ENCODE measurements around the gene ABLIM2. TPM values are rescaled to one million over a fixed set of nuclear protein-coding genes. Genes with fewer than 3 reads are reported as not detected.

The ABLIM2 gene
- total RNA-seq, 1 experiment from 2014 or later = 1.0 TPM

DNA sequence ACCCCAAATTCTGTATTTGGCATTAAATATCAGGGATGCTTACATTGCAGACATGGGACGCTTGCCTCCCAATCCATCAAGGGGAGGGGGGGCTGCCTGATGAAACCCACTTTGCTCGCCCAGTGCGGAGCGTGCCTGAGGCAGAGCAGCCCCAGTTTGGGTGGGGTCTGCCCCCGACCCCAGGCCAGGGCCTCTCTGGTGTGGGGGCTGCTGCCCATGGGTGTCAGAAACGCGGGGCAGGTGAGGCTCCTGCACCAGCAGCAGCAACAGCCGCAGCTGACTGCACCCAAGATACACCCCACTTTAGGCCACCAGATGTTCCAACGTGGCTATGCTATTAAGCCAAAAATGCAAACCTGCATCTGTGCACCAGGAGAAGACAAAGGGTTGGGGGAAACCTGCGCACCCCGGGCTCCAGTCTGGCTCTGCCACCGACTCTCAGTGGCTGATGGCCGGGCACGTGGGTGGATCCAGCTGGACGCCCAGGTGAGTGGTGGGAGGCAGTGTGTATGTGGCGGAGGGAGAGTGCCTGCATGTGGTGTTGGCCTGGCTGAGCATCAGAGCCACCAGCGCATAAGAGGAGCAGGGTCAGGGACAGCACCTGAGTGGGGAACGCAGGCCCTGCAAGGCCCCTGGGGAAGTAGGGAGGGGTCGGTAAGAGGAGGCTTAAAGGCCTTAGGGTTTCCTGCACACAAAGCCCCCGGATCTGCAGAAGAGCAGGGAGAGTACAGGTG, 86.2 kb downstream of the ABLIM2 start:
- no peak overlapping the region for H2BK20ac ChIP-seq (ENCODE audit: low read depth, low read length, poor library complexity, severe bottlenecking)
- H3K23ac ChIP-seq (ENCODE audit: insufficient read length, low read depth, low read length) = no peak overlapping the region
- no peak overlapping the region for H3T11ph ChIP-seq (ENCODE audit: low read length)
- H3K79me2 ChIP-seq (ENCODE audit: insufficient read depth, low read length) = no peaks in the 10 kb centered on the region
- Mint-ChIP-seq H3K27ac (peak overlapping the region in 2 of 3 experiments; percentile 46 to 66; a peak in 3 of 7 replicates), H3K27me3 (ENCODE audit: low read depth) (no peaks in the 10 kb centered on the region), H3K4me1 (peaks cover 8 to 20% of the 10 kb centered on the region in 2 experiments), H3K9me3 (no peaks in the 10 kb centered on the region), H3K4me3 (peak overlapping the region in 1 of 2 experiments; percentile 15; a peak in 2 of 5 replicates), H3K36me3 (ENCODE audit: insufficient read depth in 1 of 3, low read depth in 3 of 3) (no peaks in the 10 kb centered on the region)
- H2BK12ac ChIP-seq (ENCODE audit: insufficient read length, low read depth, low read length) = no peak overlapping the region
- DNase-seq = no peak
- H4K8ac ChIP-seq (replicated peaks; ENCODE audit: insufficient read length, low read depth, low read length) = no peak overlapping the region
- H3K4ac ChIP-seq (ENCODE audit: low read depth, low read length) = no peak overlapping the region
- no peak overlapping the region for H2BK5ac ChIP-seq (ENCODE audit: insufficient read length, low read length)
- no peak overlapping the region for H3K4me2 ChIP-seq (ENCODE audit: insufficient read depth, insufficient read length, low read length)
- no peaks in the 10 kb centered on the region for H4K20me1 ChIP-seq (ENCODE audit: control insufficient read depth, insufficient read depth, insufficient read length)
- no peaks in the 10 kb centered on the region for H3K9me3 ChIP-seq (ENCODE audit: control insufficient read depth, low read depth, low read length)
- no peak overlapping the region for H2BK15ac ChIP-seq (ENCODE audit: low read depth, low read length)
- no peaks in the 10 kb centered on the region for H3K79me1 ChIP-seq (ENCODE audit: insufficient read depth, low read depth, low read length, poor library complexity, severe bottlenecking)
- no peak overlapping the region; the same call in 1 of the 2 replicates for H3K14ac ChIP-seq (ENCODE audit: insufficient read depth, low read length)
- H3K9ac ChIP-seq (ENCODE audit: extremely low read depth, insufficient read length, low read length) = no peak overlapping the region
- no peak overlapping the region for H3K56ac ChIP-seq (ENCODE audit: insufficient read length, low read depth, low read length)
- no peaks in the 10 kb centered on the region for H3K4me1 ChIP-seq (ENCODE audit: insufficient read depth, low read length)
- TF ChIP-seq, protein P1, sequence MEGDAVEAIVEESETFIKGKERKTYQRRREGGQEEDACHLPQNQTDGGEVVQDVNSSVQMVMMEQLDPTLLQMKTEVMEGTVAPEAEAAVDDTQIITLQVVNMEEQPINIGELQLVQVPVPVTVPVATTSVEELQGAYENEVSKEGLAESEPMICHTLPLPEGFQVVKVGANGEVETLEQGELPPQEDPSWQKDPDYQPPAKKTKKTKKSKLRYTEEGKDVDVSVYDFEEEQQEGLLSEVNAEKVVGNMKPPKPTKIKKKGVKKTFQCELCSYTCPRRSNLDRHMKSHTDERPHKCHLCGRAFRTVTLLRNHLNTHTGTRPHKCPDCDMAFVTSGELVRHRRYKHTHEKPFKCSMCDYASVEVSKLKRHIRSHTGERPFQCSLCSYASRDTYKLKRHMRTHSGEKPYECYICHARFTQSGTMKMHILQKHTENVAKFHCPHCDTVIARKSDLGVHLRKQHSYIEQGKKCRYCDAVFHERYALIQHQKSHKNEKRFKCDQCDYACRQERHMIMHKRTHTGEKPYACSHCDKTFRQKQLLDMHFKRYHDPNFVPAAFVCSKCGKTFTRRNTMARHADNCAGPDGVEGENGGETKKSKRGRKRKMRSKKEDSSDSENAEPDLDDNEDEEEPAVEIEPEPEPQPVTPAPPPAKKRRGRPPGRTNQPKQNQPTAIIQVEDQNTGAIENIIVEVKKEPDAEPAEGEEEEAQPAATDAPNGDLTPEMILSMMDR (conservative IDR thresholded peaks at IDR 0.05) = no peak
- H3K27ac ChIP-seq (ENCODE audit: insufficient read length, low read depth, low read length) = no peak overlapping the region
- H3K18ac ChIP-seq (ENCODE audit: insufficient read length, low read depth, low read length) = no peak overlapping the region
- no peak overlapping the region for H2BK120ac ChIP-seq (ENCODE audit: low read depth, low read length, poor library complexity, severe bottlenecking)
- no peaks in the 10 kb centered on the region for H3K27me3 ChIP-seq (ENCODE audit: insufficient read depth, low read length)
- WGBS (ENCODE audit: extremely low coverage, insufficient read length, low lambda C conversion rate) = no CpG with 5 or more reads among the region's 20 CpGs
- H4K91ac ChIP-seq (ENCODE audit: insufficient read length, low read depth, low read length) = no peak overlapping the region
- no peak overlapping the region for H2AK5ac ChIP-seq (ENCODE audit: insufficient read length, low read length)
- no peak overlapping the region for H4K5ac ChIP-seq (ENCODE audit: insufficient read length, low read depth, low read length)
- no peak overlapping the region for H2AFZ ChIP-seq (ENCODE audit: low read length)
- no peaks in the 10 kb centered on the region for H3K23me2 ChIP-seq (ENCODE audit: insufficient read length, low read depth, low read length, poor library complexity, severe bottlenecking)
